Hypothalamus (tissue), 51 donors: ENCODE measurements around the gene SPTB.

Experiments used
- DNase-seq, 51 donors: peaks; one replicate each; lab custom pipeline; 2025; lab: John Stamatoyannopoulos, UW

Gene SPTB

DNA sequence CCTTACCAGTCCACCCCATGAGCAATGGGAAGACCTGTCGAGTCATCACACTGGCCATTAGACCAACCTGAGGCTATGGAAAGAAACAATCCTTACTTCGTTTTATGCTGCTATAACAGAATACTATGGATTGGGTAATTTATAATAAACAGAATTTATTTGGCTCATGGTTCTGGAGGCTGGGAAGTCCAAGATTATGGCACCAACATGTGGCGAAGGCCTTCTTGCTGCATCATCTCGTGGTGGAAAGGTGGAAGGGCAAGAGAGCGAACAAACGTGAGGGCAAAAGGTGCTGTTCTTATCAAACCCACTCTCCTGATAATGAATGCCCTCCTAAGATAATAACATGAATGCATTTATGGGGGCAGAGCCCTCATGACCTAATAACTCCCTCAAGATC, 9.6 kb upstream of the SPTB start:
- no peak for DNase-seq

- no peak for DNase-seq
These were observed 5.9 kb upstream of the SPTB start for GRCh38 chr14:64885559-64885958.

GRCh38 chr14:64880221-64881121, 764 bp upstream of the SPTB start:
- peak in 34 of 51 donors; percentile 6 to 74 (median 33) for DNase-seq

- peak in 3 of 51 donors; percentile 11 to 26 (median 17) for DNase-seq
These were observed 671 bp downstream of the SPTB start for GRCh38 chr14:64878837-64879634.

GRCh38 chr14:64877846-64878245, 1.9 kb downstream of the SPTB start:
- no peak for DNase-seq

DNA sequence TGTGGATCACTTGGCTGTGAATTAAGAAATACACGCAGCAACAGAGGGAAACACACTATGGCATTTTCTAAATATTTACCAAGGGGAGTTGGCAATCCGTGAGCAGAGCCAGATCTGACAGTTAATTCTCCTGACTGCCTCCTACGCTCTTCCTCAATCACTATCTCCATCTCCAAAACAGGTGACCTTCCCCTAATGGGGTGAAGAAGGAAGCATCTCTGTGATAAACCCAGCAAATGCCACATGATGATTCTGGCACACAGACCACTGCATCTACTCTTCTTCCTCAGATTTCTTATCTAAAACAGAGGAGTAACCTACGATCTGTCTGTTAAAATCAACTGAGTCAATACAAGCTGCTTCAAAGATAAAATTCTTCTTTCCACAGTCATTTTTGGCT, 4.4 kb downstream of the SPTB start:
- DNase-seq: no peak

DNA sequence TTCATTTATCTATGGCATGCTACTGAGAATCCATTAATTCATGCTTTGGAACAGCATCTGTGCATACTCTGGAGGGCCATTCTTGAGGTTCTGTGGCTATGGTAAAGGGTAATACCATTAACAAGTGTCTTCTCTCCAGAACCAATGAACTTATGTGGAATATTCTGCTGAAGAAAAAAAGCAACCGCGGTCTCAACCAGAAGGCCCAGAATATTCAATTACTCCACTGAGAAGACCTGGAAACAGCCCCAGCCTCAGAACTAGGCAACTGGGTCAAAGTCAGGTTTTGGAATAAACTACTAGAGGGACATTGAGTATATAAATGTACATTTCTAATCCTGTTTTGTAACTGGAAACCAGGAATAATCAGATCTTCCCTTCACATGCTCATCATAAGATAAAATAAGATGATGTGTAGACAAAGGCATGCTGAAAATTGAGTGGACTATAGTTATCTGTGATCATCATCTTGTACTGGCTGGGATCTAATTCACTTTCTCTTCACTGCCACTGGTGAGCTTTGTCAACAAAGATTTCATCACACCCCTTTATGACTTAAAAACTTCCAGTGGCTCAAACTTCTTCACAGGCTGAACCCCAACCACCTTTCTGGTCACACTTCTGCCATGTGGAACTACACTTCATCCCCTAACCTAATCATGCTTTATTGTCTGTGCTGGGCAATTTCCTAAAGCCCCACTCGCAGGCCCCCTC, 6.0 kb downstream of the SPTB start:
- no peak for DNase-seq

DNA sequence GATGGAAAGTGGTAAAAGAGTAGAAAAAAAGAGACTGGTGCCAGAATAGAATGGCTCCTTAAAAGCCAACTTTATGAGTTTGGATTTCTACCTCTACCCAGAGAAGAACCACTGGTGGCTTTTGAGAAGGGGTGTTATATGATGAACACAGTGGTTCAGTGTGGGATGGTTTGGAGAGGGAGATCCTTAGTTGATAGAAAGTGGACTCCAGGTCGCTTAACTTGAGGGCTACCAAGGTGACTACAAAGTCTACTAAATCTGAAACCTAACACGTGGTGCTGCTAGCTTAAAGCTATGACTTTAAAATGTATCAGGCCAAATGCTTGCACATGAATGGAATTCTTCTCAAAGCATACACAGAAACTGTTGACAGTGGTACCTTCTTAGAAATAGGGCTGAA, 8.4 kb downstream of the SPTB start:
- DNase-seq: no peak

- no peak for DNase-seq
These were observed 9.5 kb downstream of the SPTB start for GRCh38 chr14:64870160-64870559.

GRCh38 chr14:64868841-64869240, 10.9 kb downstream of the SPTB start:
- no peak for DNase-seq

GRCh38 chr14:64868379-64868778, 11.3 kb downstream of the SPTB start:
- no peak for DNase-seq

GRCh38 chr14:64867182-64867581, 12.5 kb downstream of the SPTB start:
- no peak for DNase-seq

DNA sequence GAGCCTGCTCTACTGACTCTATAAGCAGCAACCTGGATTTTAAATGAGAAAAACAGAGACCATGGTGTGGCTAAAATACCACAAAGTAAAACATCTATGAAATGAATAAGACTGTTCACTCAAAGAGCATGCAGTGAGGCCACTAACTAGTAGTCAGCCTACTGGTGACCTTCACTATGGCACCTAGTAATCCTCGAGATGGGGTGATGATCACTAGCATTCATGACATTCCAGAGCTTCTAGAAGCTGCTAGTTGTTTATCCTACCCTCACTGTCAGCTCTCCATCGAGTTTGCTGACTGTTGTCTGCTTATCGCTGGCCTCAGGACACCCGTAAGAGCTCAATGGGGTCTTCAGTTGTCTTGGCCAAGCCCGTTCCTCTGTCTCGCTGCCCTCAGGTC, 13.7 kb downstream of the SPTB start:
- DNase-seq: no peak

- peak in 1 of 51 donors; percentile 24 for DNase-seq
These were observed 14.6 kb downstream of the SPTB start for GRCh38 chr14:64865109-64865508.

GRCh38 chr14:64864258-64864657, 15.4 kb downstream of the SPTB start:
- DNase-seq: no peak

GRCh38 chr14:64861916-64862315, 17.8 kb downstream of the SPTB start:
- DNase-seq: peak in 1 of 51 donors; percentile 14

DNA sequence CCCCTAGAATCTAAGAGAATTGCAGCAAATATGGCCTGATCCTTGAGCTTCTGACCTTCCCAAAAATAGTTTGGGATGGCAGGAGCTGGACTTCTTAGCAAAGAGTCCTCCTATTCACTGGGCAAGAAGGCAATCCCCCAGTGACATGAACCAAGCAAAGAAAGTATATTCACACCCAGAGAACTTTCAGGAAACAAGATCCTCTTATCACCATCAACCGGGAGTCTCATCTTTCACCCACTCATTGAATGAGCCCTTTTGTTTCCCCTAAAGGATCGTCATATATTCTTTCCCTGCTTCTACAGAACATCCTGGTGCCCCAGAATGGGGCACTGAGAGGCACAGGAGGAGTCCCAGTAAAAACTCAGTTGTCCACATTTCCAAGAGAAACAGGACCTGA, 19.7 kb downstream of the SPTB start:
- DNase-seq: no peak

GRCh38 chr14:64857979-64858744, 21.5 kb downstream of the SPTB start:
- DNase-seq: no peak

GRCh38 chr14:64856529-64857445, 22.9 kb downstream of the SPTB start:
- no peak for DNase-seq
